HepG2 (cell line): Measurements from ENCODE around the gene CFL1. TPM values are rescaled to one million over a fixed set of nuclear protein-coding genes. Genes with fewer than 3 reads are reported as not detected.

Source experiments
- ATAC-seq: fragments of 200-7000 bp; cut with Tn5 transposase; 3 replicates; pipeline ENCODE4 v1.9.1; 2020; ENCODE audit warnings: mild to moderate bottlenecking, moderate library complexity
- BruUV-seq: library from RNA; stranded (reverse); fragments of 400-500 nt; replicated peaks from 2 replicates; lab custom pipeline; 2021; lab: Mats Ljungman, UMichigan
- CTCF ChIA-PET: fragments of 300-600 bp; formaldehyde crosslinking; extraction: SDS; loops from one replicate; lab custom pipeline; 2021; ENCODE audit warnings: low total read pairs, inconsistent platforms, low intra/inter-chr PET ratio; lab: Yijun Ruan, JAX
- POLR2A ChIA-PET: fragments of 350-600 bp; sonication (Branson Sonifier 250); formaldehyde crosslinking; loops from one replicate; lab custom pipeline; 2020; ENCODE audit warnings: antibody characterized with exemption, inconsistent platforms; lab: Yijun Ruan, JAX
- DNase-seq: peaks from one replicate; pipeline ENCODE4 v3.0.0-alpha.2; 2015; ENCODE audit warnings: low spot score
- FAIRE-seq: peaks from 3 replicates; lab custom pipeline; 2011; peaks lifted over from hg19 to GRCh38; lab: Jason Lieb, UNC
- H2AFZ ChIP-seq: one replicate; pipeline ENCODE4 v1.6.1; 2011; ENCODE audit warnings: low read length, inconsistent platforms
- H3K27ac ChIP-seq: fragments of 300-600 bp; 3 replicates; pipeline ENCODE4 v1.8.0; 2011; ENCODE audit warnings: mixed run types, mild to moderate bottlenecking, mixed read lengths, low read length, inconsistent platforms; ENCODE audit not compliant: insufficient read depth; ENCODE audit errors: extremely low read length
- H3K27me3 ChIP-seq, 2 experiments: fragments of 200-600 bp in 1 of 2; 2 replicates in 1 of 2; 3 replicates in 1 of 2; pipeline versions ENCODE4 v1.6.0 to v1.8.0; 2011; ENCODE audit warnings: low read length in 2 of 2, mild to moderate bottlenecking in 2 of 2, moderate library complexity in 2 of 2, inconsistent platforms in 1 of 2; ENCODE audit not compliant: insufficient read depth in 2 of 2, control insufficient read depth in 1 of 2
- H3K36me3 ChIP-seq, 2 experiments: fragments of 200-600 bp in 1 of 2; replicated peaks in 1 of 2; 2 replicates in 1 of 2; 3 replicates in 1 of 2; pipeline versions ENCODE4 v1.5.1 to v1.8.0; 2011; ENCODE audit warnings: low read length in 2 of 2, inconsistent platforms in 1 of 2; ENCODE audit not compliant: insufficient read depth in 2 of 2, control insufficient read depth in 1 of 2
- H3K4me1 ChIP-seq: 2 replicates; pipeline ENCODE4 v1.5.1; 2012; ENCODE audit warnings: low read length, inconsistent platforms; ENCODE audit not compliant: insufficient read depth
- H3K4me2 ChIP-seq: 2 replicates; pipeline ENCODE4 v1.6.0; 2011; ENCODE audit warnings: low read depth, low read length, inconsistent platforms
- H3K4me3 ChIP-seq, 3 experiments: fragments of 200-600 bp in 1 of 3; sonication (generic), shearing (Covaris generic) in 1 of 3; replicated peaks in 1 of 3; 2 replicates each; pipeline ENCODE4 v1.5.1; 2011 to 2016; ENCODE audit warnings: low read length in 3 of 3, inconsistent platforms in 2 of 3, low read depth in 2 of 3, mild to moderate bottlenecking in 2 of 3, control low read depth in 1 of 3, mixed read lengths in 1 of 3; ENCODE audit not compliant: insufficient read depth in 1 of 3
- H3K79me2 ChIP-seq: one replicate; pipeline ENCODE4 v1.6.1; 2011; ENCODE audit warnings: low read length, inconsistent platforms; ENCODE audit not compliant: insufficient read depth
- H3K9ac ChIP-seq: 2 replicates; pipeline ENCODE4 v1.6.0; 2011; ENCODE audit warnings: mild to moderate bottlenecking, low read depth, low read length, inconsistent platforms; ENCODE audit not compliant: insufficient read depth
- H3K9me3 ChIP-seq: 2 replicates; pipeline ENCODE4 v1.5.1; 2012; ENCODE audit warnings: mild to moderate bottlenecking, low read length
- H4K20me1 ChIP-seq: 2 replicates; pipeline ENCODE4 v1.6.0; 2011; ENCODE audit warnings: inconsistent platforms, mild to moderate bottlenecking, low read length, moderate library complexity; ENCODE audit not compliant: insufficient read depth
- ARNT ChIP-seq: fragments of 450-650 bp; IDR thresholded peaks from 2 replicates; pipeline ENCODE4 v1.6.1; 2017
- HNRNPLL ChIP-seq: fragments of 200-400 bp; formaldehyde crosslinking; IDR thresholded peaks from 2 replicates; pipeline ENCODE4 v1.6.1; 2017; ENCODE audit warnings: mild to moderate bottlenecking, low read depth, low read length; ENCODE audit not compliant: poor library complexity, severe bottlenecking
- SALL1 ChIP-seq: sonication (generic); formaldehyde crosslinking; IDR thresholded peaks from 2 replicates; pipeline ENCODE4 v1.8.0; 2022; ENCODE audit warnings: mild to moderate bottlenecking, missing genetic modification reagents
- SMARCC2 ChIP-seq: fragments of 450-650 bp; IDR thresholded peaks from 2 replicates; pipeline ENCODE4 v1.6.1; 2017; ENCODE audit warnings: antibody characterized with exemption, mild to moderate bottlenecking
- TGIF2 ChIP-seq: IDR thresholded peaks from 2 replicates; pipeline ENCODE4 v1.6.1; 2016; ENCODE audit warnings: control low read depth, missing compliant biosample characterization
- XRCC5 ChIP-seq: fragments of 200-400 bp; formaldehyde crosslinking; optimal IDR thresholded peaks from 2 replicates; pipeline ENCODE3; 2017; ENCODE audit warnings: mild to moderate bottlenecking, low read length
- ZFY ChIP-seq: sonication (generic); formaldehyde crosslinking; IDR thresholded peaks from 2 replicates; pipeline ENCODE4 v1.4.0; 2020; ENCODE audit warnings: missing genetic modification reagents
- ZMYM3 ChIP-seq: sonication (generic); formaldehyde crosslinking; IDR thresholded peaks from 2 replicates; pipeline ENCODE4 v1.5.1; 2020; ENCODE audit warnings: mild to moderate bottlenecking, missing genetic modification reagents
- ZNF746 ChIP-seq: sonication (generic); formaldehyde crosslinking; IDR thresholded peaks from 2 replicates; pipeline ENCODE4 v1.8.0; 2022; ENCODE audit warnings: mild to moderate bottlenecking, missing genetic modification reagents
- ZNF792 ChIP-seq: IDR thresholded peaks from 2 replicates; pipeline ENCODE4 v1.6.1; 2016
- WGBS: methylation state at CpG from one replicate; pipeline ENCODE4 v1.1.6; 2017; ENCODE audit warnings: low lambda C conversion rate; 5-methylcytosine and 5-hydroxymethylcytosine counted together
- in situ Hi-C: cut with HindIII; loops from 2 replicates; pipeline ENCODE4 v1.10.0; 2017; ENCODE audit warnings: low pct_unique_long_range_greater_than_20kb; ENCODE audit not compliant: extremely low pct_ligation_motif_present
- intact Hi-C: fragments of 100-400 bp; cut with micrococcal nuclease; formaldehyde crosslinking; loops from one replicate; pipeline ENCODE4 v1.10.0; 2022; ENCODE audit not compliant: unreplicated experiment
- polyA plus RNA-seq, 8 experiments: library from polyadenylated mRNA; depleted of rRNA in 3 of 8; stranded (reverse) in 7 of 8; unstranded in 1 of 8; fragments of >200 nt; fragmentation: Illumina TruSeq in 4 of 8; extraction: Trizol in 4 of 8; gene quantifications; 2 replicates each; pipeline versions ENCODE4 v1.2.1 to v1.2.3, GENCODE V29; 2011 to 2016; ENCODE audit warnings: low read depth in 4 of 8, missing spikeins in 1 of 8, mixed read lengths in 1 of 8; ENCODE audit not compliant: insufficient read depth in 1 of 8
- total RNA-seq, 5 experiments: library from RNA; depleted of rRNA; stranded (reverse); fragments of >200 nt; fragmentation: Illumina TruSeq; extraction: Trizol; gene quantifications; 2 replicates each; pipeline ENCODE4 v1.2.3, GENCODE V29; 2016; ENCODE audit warnings: low read depth in 1 of 5
- TF ChIP-seq, protein P1 (sequence below), 2 experiments: sonication (generic) in 1 of 2; formaldehyde crosslinking in 1 of 2; IDR thresholded peaks; 2 replicates each; pipeline versions ENCODE4 v1.4.0 to v1.6.1; 2018 to 2020; ENCODE audit warnings: missing genetic modification reagents in 2 of 2, borderline replicate concordance in 1 of 2, low read depth in 1 of 2, mild to moderate bottlenecking in 1 of 2, missing biosample characterization in 1 of 2
- TF ChIP-seq, protein P2 (sequence below): sonication (generic); formaldehyde crosslinking; IDR thresholded peaks from 2 replicates; pipeline ENCODE4 v1.8.1; 2023; ENCODE audit warnings: mild to moderate bottlenecking, missing genetic modification reagents
- TF ChIP-seq, protein P3 (sequence below): sonication (generic); formaldehyde crosslinking; IDR thresholded peaks from 2 replicates; pipeline ENCODE4 v1.4.0; 2020; ENCODE audit warnings: missing genetic modification reagents, mild to moderate bottlenecking, borderline replicate concordance
- TF ChIP-seq, protein P4 (sequence below): IDR thresholded peaks from 2 replicates; pipeline ENCODE4 v1.6.1; 2012; ENCODE audit warnings: low read depth, low read length, improper control_type of control experiment
- TF ChIP-seq, protein P5 (sequence below): sonication (generic); formaldehyde crosslinking; IDR thresholded peaks from 2 replicates; pipeline ENCODE4 v1.5.0; 2020; ENCODE audit warnings: mild to moderate bottlenecking, missing genetic modification reagents

Gene CFL1
- total and polyA plus RNA-seq, 2 of the 13 experiments (the other 11 are each of a cell fraction or from before 2014, with no cell fraction given), result 379 to 383 TPM

DNA sequence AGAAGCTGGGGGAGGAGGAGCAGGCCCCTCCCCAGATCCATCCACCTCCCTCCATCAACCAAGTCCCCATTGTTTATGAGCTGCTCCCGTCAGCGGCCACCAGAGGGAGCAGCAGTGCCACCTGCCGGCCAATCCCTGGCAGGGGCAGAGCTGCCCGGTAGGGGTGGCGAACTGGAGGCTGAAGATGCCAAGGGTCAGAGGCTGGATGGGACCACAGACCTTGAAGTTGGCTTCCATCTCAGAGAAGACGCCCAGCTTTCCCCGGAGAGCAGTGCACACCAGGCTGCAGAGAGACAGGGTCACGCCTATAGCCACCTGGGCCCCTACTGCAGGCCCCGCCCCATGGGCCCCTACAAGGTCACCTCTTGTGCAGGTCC is 26.7 kb upstream of the CFL1 start (continued):
- TF ChIP-seq, protein P1, sequence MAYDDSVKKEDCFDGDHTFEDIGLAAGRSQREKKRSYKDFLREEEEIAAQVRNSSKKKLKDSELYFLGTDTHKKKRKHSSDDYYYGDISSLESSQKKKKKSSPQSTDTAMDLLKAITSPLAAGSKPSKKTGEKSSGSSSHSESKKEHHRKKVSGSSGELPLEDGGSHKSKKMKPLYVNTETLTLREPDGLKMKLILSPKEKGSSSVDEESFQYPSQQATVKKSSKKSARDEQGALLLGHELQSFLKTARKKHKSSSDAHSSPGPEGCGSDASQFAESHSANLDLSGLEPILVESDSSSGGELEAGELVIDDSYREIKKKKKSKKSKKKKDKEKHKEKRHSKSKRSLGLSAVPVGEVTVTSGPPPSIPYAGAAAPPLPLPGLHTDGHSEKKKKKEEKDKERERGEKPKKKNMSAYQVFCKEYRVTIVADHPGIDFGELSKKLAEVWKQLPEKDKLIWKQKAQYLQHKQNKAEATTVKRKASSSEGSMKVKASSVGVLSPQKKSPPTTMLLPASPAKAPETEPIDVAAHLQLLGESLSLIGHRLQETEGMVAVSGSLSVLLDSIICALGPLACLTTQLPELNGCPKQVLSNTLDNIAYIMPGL (CRISPR knock-in tag; IDR thresholded peaks at IDR 0.05; ENCODE audit: borderline replicate concordance in 1 of 2, low read depth in 1 of 2), result peak; percentile 85 to 90; a peak in 3 of 4 replicates
- TF ChIP-seq ARNT, result no peak
- peak; percentile 19 for TF ChIP-seq HNRNPLL
- TF ChIP-seq XRCC5, result peak; percentile 88
- TF ChIP-seq SALL1 (CRISPR knock-in tag), result peak; percentile 74
- TF ChIP-seq ZFY, result peak; percentile 21; the same call in 1 of the 2 replicates
- 0 out of 2 replicates have a peak, but pooled peaks have one; percentile 37 for TF ChIP-seq ZMYM3 (CRISPR knock-in tag)
- TF ChIP-seq ZNF746, result 0 out of 2 replicates have a peak, but pooled peaks have one; percentile 17

DNA sequence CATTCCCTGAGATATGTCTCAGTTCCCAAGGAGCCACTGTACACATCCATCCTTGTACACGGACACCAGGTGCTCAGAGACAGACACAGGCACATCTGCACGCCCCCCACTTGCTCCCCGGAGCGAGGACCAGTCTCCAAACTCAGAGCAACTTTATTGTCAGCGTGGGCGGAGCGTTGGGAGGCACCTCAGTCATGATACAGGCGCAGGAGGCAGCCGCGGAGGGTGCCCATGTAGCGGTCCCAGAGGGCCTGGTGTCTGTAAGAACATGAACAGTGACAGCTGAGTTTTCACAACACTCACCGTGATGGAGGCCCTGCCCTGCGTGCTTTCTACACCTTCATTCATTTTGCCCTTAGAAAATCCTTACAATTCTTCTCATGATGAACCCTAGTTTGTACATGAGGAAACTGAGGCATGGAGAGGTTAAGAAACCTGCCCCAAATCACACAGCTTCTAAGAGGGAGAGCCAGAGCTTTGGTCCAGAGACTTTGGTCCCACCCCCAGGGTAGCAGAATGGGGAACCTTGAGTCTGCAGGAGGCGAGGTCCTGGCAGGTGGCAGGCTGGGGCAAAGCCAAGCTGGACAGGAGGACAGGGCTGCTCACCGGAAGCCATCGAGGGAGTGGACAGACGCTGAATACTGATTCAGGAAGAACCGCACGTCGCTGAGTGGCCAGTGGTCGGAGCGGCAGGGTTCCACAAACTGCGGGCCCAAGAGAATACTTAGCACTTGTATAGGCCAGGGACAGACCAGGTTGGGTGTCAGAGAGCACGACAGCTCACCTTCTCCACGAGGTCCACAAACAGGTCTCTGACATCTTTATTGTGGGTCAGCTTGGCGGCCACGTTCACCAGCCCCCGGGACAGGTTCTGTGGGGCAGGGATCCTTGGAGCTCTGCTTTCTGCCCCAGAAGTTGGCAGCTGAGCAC is 26.1 kb upstream of the CFL1 start:
- no peaks in the 10 kb centered on the region for H3K79me2 ChIP-seq
- no peak overlapping the region for H3K4me2 ChIP-seq
- no peak for ATAC-seq
- CTCF ChIA-PET, result interaction anchor here (0.7 to 2.9 kb wide), 12 partner anchors 10 to 178 kb away, joined by 3 to 77 read pairs (median 5); partner anchors contain the start of genes FOSL1, KAT5, MUS81 and SART1
- peaks cover 4 to 19% of the 10 kb centered on the region in 2 experiments; a peak in 4 of 5 replicates for H3K36me3 ChIP-seq
- peaks cover 42% of the 10 kb centered on the region for H3K4me1 ChIP-seq
- no peaks in the 10 kb centered on the region for H3K9me3 ChIP-seq
- DNase-seq, result no peak
- 87% methylated on average over 14 of the region's 28 CpGs for WGBS
- no peak overlapping the region for H3K9ac ChIP-seq
- H4K20me1 ChIP-seq, result no peaks in the 10 kb centered on the region
- H3K27me3 ChIP-seq, result no peaks in the 10 kb centered on the region; a peak in 1 of 5 replicates
- POLR2A ChIA-PET, result interaction anchor here (0.6 to 1.7 kb wide), 8 partner anchors 10 to 140 kb away, joined by 3 to 11 read pairs (median 3); partner anchors contain the start of genes CFL1, FOSL1 and MUS81
- no peak for FAIRE-seq
- no peak overlapping the region for H2AFZ ChIP-seq
- intact Hi-C loops, result no loop called here
- no TSS peak for BruUV-seq
- H3K27ac ChIP-seq, result no peak overlapping the region
- no peak overlapping the region for H3K4me3 ChIP-seq
- in situ Hi-C loops, result loop anchor here (5.0 kb wide), 1 partner anchor 103 kb away; no protein-coding TSS in a partner anchor
- TF ChIP-seq, protein P2, sequence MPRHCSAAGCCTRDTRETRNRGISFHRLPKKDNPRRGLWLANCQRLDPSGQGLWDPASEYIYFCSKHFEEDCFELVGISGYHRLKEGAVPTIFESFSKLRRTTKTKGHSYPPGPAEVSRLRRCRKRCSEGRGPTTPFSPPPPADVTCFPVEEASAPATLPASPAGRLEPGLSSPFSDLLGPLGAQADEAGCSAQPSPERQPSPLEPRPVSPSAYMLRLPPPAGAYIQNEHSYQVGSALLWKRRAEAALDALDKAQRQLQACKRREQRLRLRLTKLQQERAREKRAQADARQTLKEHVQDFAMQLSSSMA (CRISPR knock-in tag), result no peak
- TF ChIP-seq ZNF792 (no peak), TGIF2 (CRISPR knock-in tag) (no peak), SMARCC2 (no peak)
- TF ChIP-seq, protein P3, sequence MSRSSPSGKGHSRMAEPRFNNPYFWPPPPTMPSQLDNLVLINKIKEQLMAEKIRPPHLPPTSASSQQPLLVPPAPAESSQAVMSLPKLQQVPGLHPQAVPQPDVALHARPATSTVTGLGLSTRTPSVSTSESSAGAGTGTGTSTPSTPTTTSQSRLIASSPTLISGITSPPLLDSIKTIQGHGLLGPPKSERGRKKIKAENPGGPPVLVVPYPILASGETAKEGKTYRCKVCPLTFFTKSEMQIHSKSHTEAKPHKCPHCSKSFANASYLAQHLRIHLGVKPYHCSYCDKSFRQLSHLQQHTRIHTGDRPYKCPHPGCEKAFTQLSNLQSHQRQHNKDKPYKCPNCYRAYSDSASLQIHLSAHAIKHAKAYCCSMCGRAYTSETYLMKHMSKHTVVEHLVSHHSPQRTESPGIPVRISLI, result no peak
- TF ChIP-seq, protein P4, sequence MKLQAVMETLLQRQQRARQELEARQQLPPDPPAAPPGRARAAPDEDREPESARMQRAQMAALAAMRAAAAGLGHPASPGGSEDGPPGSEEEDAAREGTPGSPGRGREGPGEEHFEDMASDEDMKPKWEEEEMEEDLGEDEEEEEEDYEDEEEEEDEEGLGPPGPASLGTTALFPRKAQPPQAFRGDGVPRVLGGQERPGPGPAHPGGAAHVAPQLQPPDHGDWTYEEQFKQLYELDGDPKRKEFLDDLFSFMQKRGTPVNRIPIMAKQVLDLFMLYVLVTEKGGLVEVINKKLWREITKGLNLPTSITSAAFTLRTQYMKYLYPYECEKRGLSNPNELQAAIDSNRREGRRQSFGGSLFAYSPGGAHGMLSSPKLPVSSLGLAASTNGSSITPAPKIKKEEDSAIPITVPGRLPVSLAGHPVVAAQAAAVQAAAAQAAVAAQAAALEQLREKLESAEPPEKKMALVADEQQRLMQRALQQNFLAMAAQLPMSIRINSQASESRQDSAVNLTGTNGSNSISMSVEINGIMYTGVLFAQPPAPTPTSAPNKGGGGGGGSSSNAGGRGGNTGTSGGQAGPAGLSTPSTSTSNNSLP, result no peak
- TF ChIP-seq, protein P5, sequence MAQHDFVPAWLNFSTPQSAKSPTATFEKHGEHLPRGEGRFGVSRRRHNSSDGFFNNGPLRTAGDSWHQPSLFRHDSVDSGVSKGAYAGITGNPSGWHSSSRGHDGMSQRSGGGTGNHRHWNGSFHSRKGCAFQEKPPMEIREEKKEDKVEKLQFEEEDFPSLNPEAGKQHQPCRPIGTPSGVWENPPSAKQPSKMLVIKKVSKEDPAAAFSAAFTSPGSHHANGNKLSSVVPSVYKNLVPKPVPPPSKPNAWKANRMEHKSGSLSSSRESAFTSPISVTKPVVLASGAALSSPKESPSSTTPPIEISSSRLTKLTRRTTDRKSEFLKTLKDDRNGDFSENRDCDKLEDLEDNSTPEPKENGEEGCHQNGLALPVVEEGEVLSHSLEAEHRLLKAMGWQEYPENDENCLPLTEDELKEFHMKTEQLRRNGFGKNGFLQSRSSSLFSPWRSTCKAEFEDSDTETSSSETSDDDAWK (CRISPR knock-in tag), result no peak
